ENCODE data around the gene DNAJB6.

Gene DNAJB6

DNA sequence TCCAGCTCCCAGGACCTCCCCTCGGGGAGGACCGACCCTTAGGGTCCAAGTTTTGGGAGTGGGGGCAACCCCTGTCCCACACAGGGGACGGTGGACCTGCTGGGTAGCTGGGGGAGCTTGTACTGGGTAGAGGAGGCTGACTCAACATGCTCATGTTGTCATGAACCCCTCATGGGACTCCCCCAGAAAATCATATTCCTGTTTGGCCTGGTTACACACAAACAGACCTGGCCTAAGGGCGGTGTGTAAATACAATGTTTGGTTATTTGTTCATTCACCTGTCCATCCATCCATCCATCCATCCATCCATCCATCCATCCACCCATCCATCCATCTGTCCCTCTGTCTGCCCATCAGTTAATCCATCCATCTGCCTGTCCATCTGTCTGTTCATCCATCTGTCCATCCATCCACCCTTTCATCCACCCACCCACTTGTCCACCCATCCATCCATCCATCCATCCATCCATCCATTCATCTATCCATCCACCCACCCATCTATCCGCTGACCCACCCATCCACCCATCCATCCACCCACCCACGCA lies 92.9 kb downstream of the DNAJB6 start:
- no peak overlapping the region for H2AFZ ChIP-seq (ENCODE audit: low read depth, low read length)

GRCh38 chr7:157430721-157431120 lies 93.9 kb downstream of the DNAJB6 start:
- Histone ChIP-seq H3K4me3 (ENCODE audit: low read length) (no peak overlapping the region), H3K36me3 (ENCODE audit: insufficient read depth, low read length) (no peaks in the 10 kb centered on the region), H3K4me1 (ENCODE audit: insufficient read depth, low read length) (peaks cover 6% of the 10 kb centered on the region), H2AFZ (ENCODE audit: low read depth, low read length) (no peak overlapping the region), H3K9me3 (ENCODE audit: low read length) (no peaks in the 10 kb centered on the region), H3K27me3 (ENCODE audit: insufficient read depth, low read length) (no peaks in the 10 kb centered on the region)

More for the DNA sequence above, 92.9 kb downstream of the DNAJB6 start:
- H3K9me3 ChIP-seq (ENCODE audit: low read length), result no peaks in the 10 kb centered on the region
- H3K4me1 ChIP-seq (ENCODE audit: insufficient read depth, low read length), result peaks cover 6% of the 10 kb centered on the region
- no peaks in the 10 kb centered on the region for H3K36me3 ChIP-seq (ENCODE audit: insufficient read depth, low read length)
- H3K27me3 ChIP-seq (ENCODE audit: insufficient read depth, low read length), result no peaks in the 10 kb centered on the region
- H3K4me3 ChIP-seq (ENCODE audit: low read length), result no peak overlapping the region

- Histone ChIP-seq H3K4me3 (ENCODE audit: low read length) (no peak overlapping the region), H3K9me3 (ENCODE audit: low read length) (no peaks in the 10 kb centered on the region), H2AFZ (ENCODE audit: low read depth, low read length) (no peak overlapping the region), H3K4me1 (ENCODE audit: insufficient read depth, low read length) (peaks cover 6% of the 10 kb centered on the region), H3K36me3 (ENCODE audit: insufficient read depth, low read length) (no peaks in the 10 kb centered on the region), H3K27me3 (ENCODE audit: insufficient read depth, low read length) (no peaks in the 10 kb centered on the region)
Measured at GRCh38 chr7:157431173-157431950, 94.6 kb downstream of the DNAJB6 start.

DNA sequence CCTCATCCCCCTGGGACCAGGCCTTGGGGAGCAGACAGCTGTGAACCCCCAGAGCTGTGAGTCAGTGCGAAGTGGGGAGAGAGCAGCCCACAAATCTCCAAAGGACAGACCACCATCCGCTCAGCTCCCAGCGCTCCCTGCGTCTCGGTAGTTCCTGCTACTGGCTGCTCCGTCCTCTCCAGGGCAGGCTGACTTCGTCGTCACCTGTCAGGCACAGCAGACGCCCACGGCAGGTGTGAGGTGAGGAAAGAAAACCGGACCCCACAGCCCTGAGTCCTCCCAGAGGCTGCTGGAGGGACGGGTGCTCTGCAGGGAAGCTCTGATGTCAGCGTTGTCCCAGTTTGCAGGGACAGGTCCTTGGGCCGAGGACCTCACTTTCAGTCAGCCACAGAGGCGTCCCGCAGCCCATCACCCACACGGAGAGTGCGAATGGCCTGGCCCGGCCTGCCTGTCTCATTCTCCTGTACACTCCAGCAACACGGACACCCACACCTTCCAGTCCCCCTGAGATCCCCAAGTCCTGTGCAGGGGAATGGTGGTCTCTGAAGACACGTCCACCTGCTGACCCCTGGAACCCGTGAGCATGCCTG lies 95.2 kb downstream of the DNAJB6 start:
- H2AFZ ChIP-seq (ENCODE audit: low read depth, low read length), result no peak overlapping the region
- no peaks in the 10 kb centered on the region for H3K9me3 ChIP-seq (ENCODE audit: low read length)
- H3K27me3 ChIP-seq (ENCODE audit: insufficient read depth, low read length), result no peaks in the 10 kb centered on the region
- no peak overlapping the region for H3K4me3 ChIP-seq (ENCODE audit: low read length)
- H3K36me3 ChIP-seq (ENCODE audit: insufficient read depth, low read length), result no peaks in the 10 kb centered on the region
- peaks cover 6% of the 10 kb centered on the region for H3K4me1 ChIP-seq (ENCODE audit: insufficient read depth, low read length)

DNA sequence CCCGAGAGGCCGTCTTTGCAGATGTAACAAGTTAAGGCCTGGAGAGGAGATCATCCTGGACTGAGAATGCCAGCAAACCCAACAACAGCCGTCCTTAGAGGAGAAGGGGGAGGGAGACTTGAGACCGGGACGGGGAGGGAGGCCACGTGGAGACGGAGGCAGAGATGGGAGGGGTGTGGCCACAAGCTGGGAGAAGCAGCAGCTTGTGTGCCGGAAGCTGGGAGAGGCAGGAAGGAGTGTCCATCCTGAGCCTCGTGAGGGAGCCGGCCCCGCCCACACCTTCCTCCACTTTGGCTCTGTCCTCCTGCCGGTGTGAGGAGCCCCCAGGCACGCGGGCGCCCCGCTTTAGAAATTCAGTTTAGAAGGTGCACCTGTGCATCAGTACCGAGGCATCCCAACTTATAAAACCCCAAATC lies 95.7 kb downstream of the DNAJB6 start:
- Histone ChIP-seq H3K36me3 (ENCODE audit: insufficient read depth, low read length) (no peaks in the 10 kb centered on the region), H3K4me3 (ENCODE audit: low read length) (no peak overlapping the region), H2AFZ (ENCODE audit: low read depth, low read length) (no peak overlapping the region), H3K27me3 (ENCODE audit: insufficient read depth, low read length) (no peaks in the 10 kb centered on the region), H3K4me1 (ENCODE audit: insufficient read depth, low read length) (peaks cover 6% of the 10 kb centered on the region), H3K9me3 (ENCODE audit: low read length) (no peaks in the 10 kb centered on the region)

GRCh38 chr7:157432957-157433576 lies 96.3 kb downstream of the DNAJB6 start:
- Histone ChIP-seq H3K9me3 (ENCODE audit: low read length) (no peaks in the 10 kb centered on the region), H3K4me1 (ENCODE audit: insufficient read depth, low read length) (peaks cover 6% of the 10 kb centered on the region), H3K4me3 (ENCODE audit: low read length) (no peak overlapping the region), H3K36me3 (ENCODE audit: insufficient read depth, low read length) (no peaks in the 10 kb centered on the region), H2AFZ (ENCODE audit: low read depth, low read length) (no peak overlapping the region), H3K27me3 (ENCODE audit: insufficient read depth, low read length) (no peaks in the 10 kb centered on the region)

GRCh38 chr7:157433628-157434027 lies 96.8 kb downstream of the DNAJB6 start:
- H3K4me3 ChIP-seq (ENCODE audit: low read length), result no peak overlapping the region
- H3K9me3 ChIP-seq (ENCODE audit: low read length), result no peaks in the 10 kb centered on the region
- no peaks in the 10 kb centered on the region for H3K36me3 ChIP-seq (ENCODE audit: insufficient read depth, low read length)
- peaks cover 6% of the 10 kb centered on the region for H3K4me1 ChIP-seq (ENCODE audit: insufficient read depth, low read length)
- H2AFZ ChIP-seq (ENCODE audit: low read depth, low read length), result no peak overlapping the region
- no peaks in the 10 kb centered on the region for H3K27me3 ChIP-seq (ENCODE audit: insufficient read depth, low read length)

GRCh38 chr7:157434231-157434630 lies 97.4 kb downstream of the DNAJB6 start:
- H3K27me3 ChIP-seq (ENCODE audit: insufficient read depth, low read length), result no peaks in the 10 kb centered on the region

GRCh38 chr7:157434701-157435100 lies 97.9 kb downstream of the DNAJB6 start:
- Histone ChIP-seq H3K36me3 (ENCODE audit: insufficient read depth, low read length) (no peaks in the 10 kb centered on the region), H3K27me3 (ENCODE audit: insufficient read depth, low read length) (no peaks in the 10 kb centered on the region), H3K4me3 (ENCODE audit: low read length) (no peak overlapping the region), H3K4me1 (ENCODE audit: insufficient read depth, low read length) (peaks cover 6% of the 10 kb centered on the region), H3K9me3 (ENCODE audit: low read length) (no peaks in the 10 kb centered on the region), H2AFZ (ENCODE audit: low read depth, low read length) (no peak overlapping the region)

More at GRCh38 chr7:157434231-157434630, 97.4 kb downstream of the DNAJB6 start:
- no peaks in the 10 kb centered on the region for H3K36me3 ChIP-seq (ENCODE audit: insufficient read depth, low read length)
- H2AFZ ChIP-seq (ENCODE audit: low read depth, low read length), result no peak overlapping the region
- H3K4me3 ChIP-seq (ENCODE audit: low read length), result no peak overlapping the region
- H3K9me3 ChIP-seq (ENCODE audit: low read length), result no peaks in the 10 kb centered on the region
- H3K4me1 ChIP-seq (ENCODE audit: insufficient read depth, low read length), result peaks cover 6% of the 10 kb centered on the region

GRCh38 chr7:157436076-157436475 lies 99.3 kb downstream of the DNAJB6 start:
- Histone ChIP-seq H3K4me3 (ENCODE audit: low read length) (no peak overlapping the region), H3K9me3 (ENCODE audit: low read length) (no peaks in the 10 kb centered on the region), H3K4me1 (ENCODE audit: insufficient read depth, low read length) (peaks cover 6% of the 10 kb centered on the region), H3K36me3 (ENCODE audit: insufficient read depth, low read length) (no peaks in the 10 kb centered on the region), H3K27me3 (ENCODE audit: insufficient read depth, low read length) (no peaks in the 10 kb centered on the region), H2AFZ (ENCODE audit: low read depth, low read length) (no peak overlapping the region)

- H3K4me1 ChIP-seq (ENCODE audit: insufficient read depth, low read length), result peaks cover 6% of the 10 kb centered on the region
Measured at GRCh38 chr7:157436763-157437480, 100.1 kb downstream of the DNAJB6 start.

DNA sequence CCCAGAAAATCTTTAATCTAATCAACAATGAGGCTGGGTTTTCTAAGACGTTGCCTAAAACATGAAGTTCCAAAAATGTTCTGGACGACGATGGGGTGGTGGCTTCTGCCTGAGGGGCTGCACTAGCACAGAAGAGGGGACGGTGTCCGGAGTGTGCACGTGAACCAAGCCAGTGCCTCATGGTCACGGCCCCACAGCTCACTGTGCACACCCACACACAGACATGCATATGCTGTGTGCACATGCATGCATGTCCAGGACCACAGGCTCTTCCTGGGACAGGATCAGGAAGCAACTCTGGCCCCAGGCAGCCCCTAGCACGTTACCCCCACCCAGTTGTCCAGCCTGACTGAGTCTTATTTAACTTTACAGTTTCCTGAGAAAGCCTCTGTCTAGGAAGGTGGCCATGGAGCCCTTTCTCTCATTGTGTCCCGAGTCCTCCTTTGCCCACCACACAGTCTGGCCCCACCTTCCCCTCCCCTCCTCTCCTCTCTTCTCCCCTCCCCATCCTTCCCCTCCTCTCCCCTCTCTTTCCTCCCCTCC lies 100.8 kb downstream of the DNAJB6 start:
- Histone ChIP-seq H3K9me3 (ENCODE audit: low read length) (no peaks in the 10 kb centered on the region), H3K4me1 (ENCODE audit: insufficient read depth, low read length) (peaks cover 2% of the 10 kb centered on the region), H3K36me3 (ENCODE audit: insufficient read depth, low read length) (no peaks in the 10 kb centered on the region), H3K4me3 (ENCODE audit: low read length) (no peak overlapping the region), H2AFZ (ENCODE audit: low read depth, low read length) (no peak overlapping the region), H3K27me3 (ENCODE audit: insufficient read depth, low read length) (no peaks in the 10 kb centered on the region)

More at GRCh38 chr7:157436763-157437480, 100.1 kb downstream of the DNAJB6 start:
- H2AFZ ChIP-seq (ENCODE audit: low read depth, low read length), result no peak overlapping the region
- no peaks in the 10 kb centered on the region for H3K36me3 ChIP-seq (ENCODE audit: insufficient read depth, low read length)
- H3K27me3 ChIP-seq (ENCODE audit: insufficient read depth, low read length), result no peaks in the 10 kb centered on the region
- no peak overlapping the region for H3K4me3 ChIP-seq (ENCODE audit: low read length)
- H3K9me3 ChIP-seq (ENCODE audit: low read length), result no peaks in the 10 kb centered on the region

Data from neuron (in vitro differentiated cells).